HG03196 (cell line): ENCODE results near the gene SH3PXD2B.

Experiments used
- ATAC-seq: cut with Tn5 transposase; IDR thresholded peaks from one replicate; pipeline ENCODE4 v1.9.1; 2021; ENCODE audit not compliant: unreplicated experiment

Gene SH3PXD2B

DNA sequence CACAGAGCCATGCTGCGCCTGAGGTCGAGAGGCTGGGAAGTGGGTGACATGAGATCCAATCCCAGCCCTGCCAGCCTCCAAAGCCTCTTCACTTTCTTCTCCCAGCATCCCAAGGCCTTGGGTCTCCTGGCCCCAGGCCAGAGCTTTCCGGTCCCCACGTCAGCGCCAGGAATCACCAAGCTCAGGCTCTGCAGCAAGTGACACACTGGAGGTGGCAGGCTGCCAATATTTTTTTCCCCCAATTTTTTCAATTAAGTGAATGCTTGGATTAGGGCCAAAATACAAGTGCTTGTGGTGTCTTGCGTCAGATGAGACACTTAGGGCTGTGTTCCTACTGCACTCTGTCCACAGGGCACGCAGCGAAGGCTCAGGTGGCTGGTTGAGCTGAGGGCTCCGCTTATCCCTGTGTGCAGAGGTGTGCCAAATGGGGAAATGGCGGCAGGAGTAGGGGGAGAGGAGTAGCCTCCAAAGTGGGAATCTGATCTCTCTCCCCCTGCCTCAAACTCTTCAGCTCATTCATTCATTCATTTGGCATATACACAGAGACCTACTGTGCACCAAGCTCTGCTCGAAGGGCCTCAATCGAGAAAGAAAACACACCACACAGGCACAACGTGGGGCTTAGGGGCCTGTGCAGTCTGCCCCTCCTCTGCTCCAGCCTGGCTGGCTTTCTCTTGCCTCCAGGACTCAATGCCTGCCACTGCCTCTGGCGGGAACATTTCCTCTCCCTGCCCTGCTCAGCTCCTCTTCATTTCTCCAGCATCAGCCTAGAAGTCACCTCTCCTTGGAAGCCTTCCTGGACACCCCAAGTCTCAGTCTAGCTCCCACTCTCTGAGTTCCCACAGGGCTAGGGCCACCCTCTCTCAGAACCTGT is 16.6 kb downstream of the SH3PXD2B start:
- ATAC-seq: no peak

DNA sequence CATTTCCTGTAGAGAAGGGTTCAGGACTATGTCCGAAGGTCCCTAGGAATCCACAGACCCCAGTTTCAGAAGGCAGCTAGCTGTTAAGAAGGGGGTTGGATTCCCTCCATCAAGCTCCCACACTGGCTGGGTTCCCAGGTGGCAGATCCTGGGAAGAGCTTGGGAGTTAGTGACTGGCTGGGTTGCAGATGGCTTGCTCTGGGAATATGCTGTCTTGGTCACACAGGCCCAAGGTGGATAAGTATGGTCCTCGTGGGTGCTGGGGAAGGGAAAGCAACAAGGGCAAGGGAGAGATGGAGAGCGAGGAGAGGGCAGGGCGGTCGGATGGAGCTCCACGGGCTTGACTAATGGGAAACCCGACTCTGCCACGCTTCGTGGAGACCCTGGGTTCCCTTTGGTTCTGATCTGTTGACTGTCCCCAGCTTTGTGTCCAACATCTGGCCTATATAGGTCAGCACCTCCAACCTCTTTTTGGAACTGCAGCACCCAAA is 17.4 kb downstream of the SH3PXD2B start:
- ATAC-seq: no peak

DNA sequence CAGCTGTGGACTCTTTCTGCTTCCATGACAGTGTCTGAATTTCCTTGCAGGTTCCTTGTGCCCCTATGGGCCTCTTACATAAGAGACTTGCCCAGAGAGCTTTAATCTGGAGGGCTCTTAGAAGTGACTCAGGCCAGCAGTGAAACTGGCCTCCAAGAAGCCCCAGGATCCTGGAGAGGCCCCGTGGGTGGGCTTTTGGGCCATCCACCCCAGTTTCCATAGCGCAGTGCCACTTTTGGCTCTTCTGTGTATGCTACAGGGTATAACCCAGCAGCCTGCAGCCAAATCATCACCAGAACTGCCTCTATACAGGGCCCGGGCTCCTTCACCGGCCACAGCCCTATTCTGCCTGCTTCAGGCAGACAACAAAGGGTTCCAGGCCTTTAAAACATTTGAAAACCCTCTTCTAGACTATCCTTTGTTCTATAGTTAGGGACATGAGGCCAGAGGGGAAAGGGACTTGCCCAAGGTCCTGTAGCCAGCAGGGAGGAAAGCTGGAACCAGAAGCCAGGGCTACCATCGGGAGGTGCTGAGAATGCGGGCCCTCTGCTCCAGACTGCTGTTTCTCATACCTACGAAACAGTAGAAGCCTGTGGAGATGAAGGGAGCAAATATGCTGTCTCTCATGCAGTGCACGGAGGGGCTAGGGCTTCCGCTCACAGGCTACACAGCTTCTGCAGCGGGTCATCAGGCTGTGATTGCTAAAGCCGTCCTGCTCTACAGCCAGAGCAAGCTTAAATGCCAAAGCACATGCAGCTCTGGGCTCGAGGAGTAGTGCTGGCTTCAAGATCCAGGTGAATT is 18.0 kb downstream of the SH3PXD2B start:
- no peak for ATAC-seq

DNA sequence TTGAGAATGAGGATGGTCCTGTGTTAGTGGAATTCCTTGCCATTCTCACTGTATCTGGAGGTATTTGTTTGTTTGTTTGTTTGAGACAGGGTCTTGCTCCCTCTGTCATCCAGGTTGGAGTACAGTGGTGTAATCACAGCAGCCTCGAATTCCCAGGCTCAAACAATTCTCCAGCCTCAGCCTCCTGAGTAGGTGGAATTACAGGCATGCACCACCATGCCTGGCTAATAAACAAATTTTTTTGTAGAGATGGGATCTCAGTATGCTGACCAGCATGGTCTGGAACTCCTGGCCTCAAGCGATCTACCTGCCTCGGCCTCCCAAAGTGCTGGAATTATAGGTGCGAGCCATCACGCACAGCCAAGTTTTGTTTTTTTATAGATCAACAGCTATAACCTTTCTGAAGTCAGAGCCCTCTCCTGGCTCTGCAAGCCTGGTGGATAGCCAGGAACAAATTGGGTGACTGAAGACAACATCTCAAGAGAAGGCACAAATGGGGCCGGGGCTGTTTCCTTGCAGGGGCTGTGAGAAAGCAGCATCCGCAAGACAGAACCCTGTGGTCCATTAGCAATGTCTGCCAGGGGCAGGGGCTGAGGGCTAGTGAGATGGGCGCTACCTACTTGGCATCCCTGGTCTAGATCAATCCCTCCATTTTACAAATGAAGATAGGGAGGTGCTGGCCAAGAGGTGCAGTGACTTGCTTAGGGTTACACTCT is 18.8 kb downstream of the SH3PXD2B start:
- ATAC-seq: no peak

DNA sequence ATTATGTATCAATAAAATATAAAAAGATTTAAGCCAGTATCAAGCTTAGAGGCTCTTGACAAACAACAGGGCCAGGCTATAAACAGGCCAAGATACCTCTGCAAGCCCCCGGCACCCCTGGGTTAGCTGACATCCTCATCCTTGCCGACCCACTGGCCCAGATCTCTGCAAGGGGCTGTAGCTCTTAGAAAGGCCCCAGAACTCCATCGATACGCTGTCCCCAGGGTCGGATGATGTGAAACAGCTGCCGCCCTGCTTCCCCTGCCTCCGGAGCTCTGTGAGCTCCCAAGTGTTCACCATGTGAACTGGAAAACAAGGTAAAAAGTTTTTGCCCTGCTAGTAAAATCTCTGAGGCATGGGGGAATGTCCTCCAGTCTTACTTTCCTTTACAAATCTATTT is 20.1 kb downstream of the SH3PXD2B start:
- no peak for ATAC-seq

DNA sequence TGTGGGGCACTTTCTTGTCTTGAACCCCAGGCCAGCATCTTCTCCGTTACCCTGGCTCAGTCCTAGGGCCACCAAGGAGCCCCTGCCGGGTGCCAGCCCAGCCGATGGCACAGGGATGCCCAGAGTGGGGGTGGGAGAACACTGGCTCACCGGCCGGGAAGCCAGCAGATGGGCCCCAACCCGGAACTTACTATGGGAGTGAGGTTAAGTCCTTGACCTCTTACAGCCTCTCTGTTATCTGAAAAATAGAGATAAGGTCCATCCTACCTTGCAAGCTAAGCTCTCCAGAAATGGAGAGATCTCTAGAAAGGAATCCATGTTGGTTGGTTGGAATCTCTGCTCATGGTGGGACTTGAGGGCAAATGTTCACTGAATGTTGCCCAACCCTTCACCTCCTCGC is 20.8 kb downstream of the SH3PXD2B start:
- ATAC-seq: no peak

DNA sequence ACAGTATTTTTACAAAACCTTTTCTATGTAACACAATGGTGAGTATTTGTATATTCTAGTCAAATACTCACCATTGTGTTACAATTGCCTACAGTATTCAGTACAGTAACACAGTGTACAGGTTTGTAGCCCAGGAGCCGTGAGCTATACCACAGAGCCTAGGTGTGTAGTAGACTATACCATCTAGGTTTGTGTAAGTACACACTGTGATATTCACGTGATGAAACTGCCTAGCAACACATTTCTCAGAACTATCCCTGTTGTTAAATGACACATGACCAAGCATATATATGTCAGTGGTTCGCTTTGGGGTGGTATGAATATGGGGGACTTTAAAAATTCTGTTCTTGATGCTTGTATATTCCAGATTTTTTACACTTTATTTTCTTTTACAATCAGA is 21.3 kb downstream of the SH3PXD2B start:
- no peak for ATAC-seq

DNA sequence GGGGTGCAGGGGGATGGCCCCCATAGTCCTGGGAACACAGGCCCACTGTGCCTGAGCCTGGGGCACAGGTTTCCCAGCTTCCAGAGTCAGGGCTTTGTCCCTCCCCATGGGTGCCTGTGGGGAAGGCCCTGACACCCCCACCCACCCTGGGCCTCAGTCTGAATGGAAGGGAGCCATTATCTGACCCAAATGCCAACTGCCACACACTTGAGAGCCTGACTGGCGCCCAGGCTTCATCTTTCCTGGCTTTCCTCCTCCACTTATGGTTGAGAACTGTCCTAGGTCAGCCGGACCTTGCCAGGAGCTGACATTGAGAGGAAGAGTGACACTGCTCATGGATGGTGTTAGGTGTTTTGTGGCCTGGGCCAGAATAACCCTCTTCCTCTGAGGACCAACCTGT is 24.0 kb downstream of the SH3PXD2B start:
- no peak for ATAC-seq

DNA sequence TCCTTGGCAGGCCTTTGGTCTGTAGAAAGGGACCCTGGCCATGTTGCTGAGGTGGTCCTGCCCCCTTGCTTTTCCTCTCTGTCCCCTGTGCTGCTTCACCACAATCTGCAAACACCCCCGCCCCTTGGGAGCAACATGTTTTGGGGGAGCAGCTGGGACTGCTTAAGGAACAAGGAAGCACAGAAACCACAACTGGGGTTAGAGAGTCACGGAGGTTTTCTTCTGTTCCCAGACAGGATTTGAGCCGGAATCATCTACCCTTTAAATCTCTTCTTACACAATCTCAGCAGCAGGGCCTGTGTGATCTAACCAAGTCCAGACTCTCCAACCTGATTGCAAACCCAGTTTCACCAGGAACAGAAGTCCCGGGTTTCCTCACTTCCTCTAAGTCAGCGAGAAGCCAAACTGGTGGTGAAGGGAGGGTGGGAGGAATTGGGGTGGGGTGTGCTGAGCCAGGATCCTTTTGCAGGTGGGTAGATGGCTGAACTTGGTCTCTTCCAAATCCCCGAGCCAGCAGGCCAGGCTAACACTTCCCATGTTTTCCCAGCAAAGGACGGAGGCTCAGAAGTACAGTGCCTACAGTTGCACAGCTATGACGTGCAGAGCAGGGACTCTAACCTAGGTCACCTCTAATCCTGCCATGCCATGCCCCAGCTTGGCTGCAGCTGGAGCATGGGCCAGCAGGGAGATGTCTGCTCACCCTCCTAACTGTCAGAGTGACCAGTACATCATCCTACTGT is 25.0 kb downstream of the SH3PXD2B start:
- no peak for ATAC-seq

DNA sequence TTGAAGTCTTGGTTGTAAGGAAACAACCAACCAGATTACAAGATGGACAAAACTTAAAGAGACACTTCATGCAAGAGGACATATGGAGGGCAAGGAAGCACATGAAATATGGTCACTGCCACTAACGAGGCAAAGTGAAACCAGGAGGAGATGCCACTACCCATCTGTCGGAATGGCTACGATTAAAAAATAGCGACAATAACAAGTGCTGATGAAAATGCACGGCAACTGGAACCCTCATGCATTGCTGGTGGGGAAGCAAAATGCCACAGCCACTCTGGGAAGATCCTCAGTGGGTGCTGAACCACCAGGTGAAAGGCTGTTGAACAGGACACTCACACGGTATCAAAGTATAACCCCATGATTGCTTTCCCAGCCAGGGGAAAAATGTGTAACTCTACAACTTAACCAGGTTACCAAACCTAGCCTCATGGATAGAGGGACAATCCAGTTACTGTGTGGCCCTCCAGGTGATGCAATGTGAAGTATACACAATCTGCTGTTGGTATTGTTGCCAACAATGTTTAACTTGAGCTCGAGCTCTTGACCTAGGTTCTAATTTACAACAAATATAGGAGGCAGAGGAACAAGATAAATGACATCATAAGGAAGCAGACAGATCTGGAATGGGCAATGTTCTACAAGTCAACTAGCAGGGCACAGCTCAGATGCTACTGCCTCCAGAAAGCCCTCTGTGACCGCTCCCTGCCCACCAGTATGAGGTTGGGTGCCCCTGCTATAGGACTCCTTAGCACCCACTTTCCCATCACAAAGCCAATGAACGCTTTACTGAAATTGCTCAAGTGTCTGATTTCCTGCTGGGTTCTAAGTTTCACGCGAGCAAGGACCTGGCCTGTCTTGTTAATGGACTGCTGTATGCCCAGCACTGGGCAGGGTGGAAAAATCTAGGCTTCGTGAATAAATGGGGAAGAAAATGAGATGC is 25.8 kb downstream of the SH3PXD2B start:
- ATAC-seq: no peak

DNA sequence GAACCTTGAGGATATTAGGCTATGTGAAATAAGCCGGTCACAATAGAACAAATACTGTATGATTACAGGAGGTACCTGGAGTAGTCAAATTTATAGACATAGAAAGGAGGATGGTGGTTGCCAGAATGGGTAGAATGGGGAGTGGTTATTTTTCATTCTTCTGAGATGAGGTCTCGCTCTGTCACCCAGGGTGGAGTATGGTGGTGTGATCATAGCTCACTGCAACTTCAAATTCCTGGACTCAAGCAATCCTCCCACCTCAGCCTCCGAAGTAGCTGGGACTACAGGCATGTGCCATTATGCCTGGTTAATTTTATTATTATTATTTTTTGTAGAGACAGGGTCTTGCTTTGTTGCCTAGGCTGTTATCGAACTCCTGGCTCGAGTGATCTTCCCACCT is 27.1 kb downstream of the SH3PXD2B start:
- ATAC-seq: no peak

DNA sequence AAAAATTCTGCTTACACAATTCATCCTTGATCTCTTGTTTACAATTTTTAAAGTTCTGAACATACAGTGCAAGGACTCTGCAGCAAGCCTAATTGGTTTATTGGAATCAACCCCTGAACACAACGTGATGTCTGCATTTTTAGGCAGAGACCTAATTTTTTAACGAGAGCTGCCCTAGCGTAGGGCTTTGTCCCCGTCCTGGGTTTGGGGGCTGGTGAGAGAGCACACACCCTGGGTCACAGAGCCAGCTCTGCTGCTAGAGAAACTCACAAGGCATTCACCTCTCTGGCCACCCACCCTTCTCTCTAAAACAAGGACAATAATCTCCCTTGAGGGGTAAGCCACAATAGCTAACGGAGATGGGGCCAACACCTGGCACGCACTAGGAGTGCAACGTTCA is 28.2 kb downstream of the SH3PXD2B start:
- no peak for ATAC-seq

DNA sequence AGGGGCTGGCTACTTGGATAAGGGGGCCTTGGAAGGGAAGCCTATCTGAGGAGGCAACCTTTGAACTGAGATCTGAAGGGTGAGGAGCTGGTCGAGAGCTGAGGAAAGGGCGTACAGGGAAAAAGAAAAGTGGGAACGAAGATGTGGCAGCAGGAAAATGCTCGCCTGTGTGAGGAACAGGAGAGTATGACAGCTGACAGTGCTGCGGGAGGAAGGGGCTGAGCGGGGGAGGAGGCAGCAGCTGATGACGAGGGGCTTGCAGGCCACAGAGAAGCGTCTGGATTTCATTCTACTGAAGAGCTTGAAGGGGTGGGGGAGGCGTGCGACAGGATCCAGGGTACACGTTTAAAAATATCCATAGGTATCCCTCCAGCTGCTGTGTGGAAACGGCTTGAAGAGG is 28.9 kb downstream of the SH3PXD2B start:
- no peak for ATAC-seq

DNA sequence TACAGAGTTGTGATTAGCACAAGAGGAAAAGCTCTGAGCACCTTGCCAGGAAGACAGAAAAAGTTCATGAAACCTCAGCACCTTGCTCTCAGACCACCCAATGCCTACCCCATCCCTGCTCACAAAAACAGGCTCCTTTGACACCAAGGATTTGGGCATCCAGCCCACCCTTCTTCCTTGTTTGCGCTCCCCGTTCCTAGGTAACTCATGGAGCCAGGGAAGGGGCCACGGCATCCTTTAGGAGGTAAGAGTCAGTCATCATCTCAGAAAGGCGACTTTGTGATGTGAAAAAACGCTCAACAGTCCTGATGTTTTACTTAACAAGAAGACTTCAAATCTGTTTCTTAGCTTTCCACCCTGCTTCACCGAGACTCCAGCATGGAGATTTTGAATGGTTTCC is 29.5 kb downstream of the SH3PXD2B start:
- ATAC-seq: no peak

DNA sequence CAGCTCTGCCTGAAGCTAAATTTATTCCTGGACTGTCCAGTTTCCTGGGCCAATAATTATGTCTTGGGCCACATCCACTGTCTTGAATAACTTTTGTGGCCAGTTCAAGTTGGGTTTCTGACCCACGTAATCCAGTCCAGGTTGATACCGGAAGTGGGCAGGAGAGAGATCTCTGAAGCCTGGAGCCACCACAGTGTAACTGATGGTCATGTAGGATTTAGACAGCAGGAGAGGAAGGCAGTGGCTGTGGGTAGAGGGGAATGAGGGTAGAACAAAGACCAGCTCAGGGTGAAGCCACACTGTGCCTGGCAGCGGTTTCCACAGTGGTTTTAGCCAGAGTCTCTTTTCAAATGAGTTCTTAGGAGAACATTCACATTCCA is 30.2 kb downstream of the SH3PXD2B start:
- no peak for ATAC-seq

DNA sequence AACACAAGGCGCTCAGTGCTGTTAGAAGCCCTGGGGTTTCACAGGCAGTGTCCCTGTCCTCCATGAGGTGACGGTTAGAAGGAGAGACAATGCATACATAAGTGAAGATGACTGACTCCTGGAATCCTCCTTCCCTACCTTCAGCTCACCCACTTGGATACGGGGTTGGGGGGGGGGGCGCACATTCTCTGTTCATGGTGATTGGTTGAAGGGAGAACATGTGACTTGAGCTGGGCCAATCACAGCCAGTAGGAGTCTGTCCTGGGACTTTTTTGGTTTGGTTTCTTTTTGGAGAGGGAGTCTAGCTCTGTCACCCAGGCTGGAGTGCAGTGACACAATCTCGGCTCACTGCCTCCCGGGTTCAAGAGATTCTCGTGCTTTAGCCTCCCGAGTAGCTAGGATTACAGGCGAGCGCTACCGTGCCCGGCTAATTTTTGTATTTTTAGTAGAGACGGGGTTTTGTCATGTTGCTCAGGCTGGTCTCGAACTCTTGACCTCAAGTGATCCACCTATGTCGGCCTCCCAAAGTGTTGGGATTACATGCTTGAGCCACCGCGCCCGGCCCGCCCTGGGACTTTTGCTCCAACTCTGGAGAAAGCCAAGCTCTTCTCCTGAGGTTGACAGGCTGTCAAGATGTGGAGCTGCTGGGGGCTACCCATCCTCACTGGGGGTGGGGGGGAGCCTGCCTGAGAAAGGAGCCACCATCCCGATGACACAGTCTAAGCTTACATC is 30.8 kb downstream of the SH3PXD2B start:
- no peak for ATAC-seq

DNA sequence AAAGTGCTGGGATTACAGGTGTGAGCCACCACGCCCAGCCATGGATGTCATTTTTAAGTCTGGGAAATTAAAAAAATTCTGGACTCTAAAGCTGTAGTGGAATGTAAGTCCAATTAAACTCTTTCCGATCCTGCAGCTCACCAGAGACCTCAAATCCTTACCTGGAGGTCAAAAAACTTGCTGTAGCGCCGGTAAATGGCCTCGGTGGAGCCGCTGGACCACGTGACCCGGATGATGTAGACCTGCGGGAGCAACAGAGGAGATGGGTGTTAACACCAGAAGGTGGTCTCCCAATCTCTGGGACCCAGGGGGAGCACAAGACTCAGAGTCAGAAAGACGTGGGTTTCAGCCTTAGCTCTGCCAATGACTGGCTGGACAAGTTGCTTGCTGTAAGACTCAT is 32.1 kb downstream of the SH3PXD2B start:
- no peak for ATAC-seq

DNA sequence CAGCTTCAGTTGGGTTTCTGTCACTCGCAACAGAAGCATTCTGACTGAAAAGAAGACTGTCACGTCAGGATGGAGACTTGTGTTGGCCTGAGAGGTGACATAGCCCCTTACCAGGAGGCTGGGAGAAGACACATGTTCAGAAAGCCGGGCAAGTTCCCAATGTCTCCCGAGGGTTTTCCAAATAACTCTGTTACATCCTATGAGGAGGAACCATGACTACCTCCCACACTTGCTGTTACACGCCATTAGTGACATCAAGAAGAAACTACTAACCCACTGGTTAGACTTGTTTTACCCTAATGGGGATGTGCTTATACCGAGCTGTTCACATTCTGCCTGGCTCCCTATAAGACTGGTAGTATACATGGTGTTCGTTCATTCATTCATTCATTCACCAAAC is 33.3 kb downstream of the SH3PXD2B start:
- no peak for ATAC-seq
